Astrocyte (in vitro differentiated cells and primary cell): ENCODE data around the gene DEPDC7.

Experiments
- EZH2 ChIP-seq: IDR thresholded peaks from 2 replicates; pipeline ENCODE4 v1.6.1; 2012; ENCODE audit warnings: mild to moderate bottlenecking, low read length, inconsistent platforms; ENCODE audit not compliant: insufficient read depth
- TF ChIP-seq, protein P1 (sequence below): IDR thresholded peaks from 2 replicates; pipeline ENCODE4 v1.5.1; 2011; ENCODE audit warnings: low read depth, mild to moderate bottlenecking, inconsistent platforms, low read length, moderate library complexity; ENCODE audit not compliant: insufficient read depth

DNA sequence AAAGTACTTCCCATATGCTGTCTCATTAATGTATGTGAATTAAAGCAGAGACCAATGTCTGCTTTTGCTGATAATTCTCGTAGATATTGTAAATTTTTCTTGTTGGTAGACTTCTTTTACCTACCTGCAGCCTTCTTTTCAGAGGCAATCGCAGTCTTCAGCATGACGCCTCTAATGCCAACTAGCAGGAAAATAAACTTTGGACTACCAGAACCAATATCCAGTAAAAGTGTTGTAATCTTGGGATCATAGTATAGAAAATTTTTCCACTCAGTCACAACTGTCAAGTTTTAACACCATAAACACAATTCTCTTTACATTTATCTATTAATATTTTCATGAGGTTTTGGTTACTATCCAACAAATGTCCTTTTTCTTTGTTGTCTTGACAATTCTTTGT lies 2.3 kb downstream of the DEPDC7 start:
- TF ChIP-seq, protein P1, sequence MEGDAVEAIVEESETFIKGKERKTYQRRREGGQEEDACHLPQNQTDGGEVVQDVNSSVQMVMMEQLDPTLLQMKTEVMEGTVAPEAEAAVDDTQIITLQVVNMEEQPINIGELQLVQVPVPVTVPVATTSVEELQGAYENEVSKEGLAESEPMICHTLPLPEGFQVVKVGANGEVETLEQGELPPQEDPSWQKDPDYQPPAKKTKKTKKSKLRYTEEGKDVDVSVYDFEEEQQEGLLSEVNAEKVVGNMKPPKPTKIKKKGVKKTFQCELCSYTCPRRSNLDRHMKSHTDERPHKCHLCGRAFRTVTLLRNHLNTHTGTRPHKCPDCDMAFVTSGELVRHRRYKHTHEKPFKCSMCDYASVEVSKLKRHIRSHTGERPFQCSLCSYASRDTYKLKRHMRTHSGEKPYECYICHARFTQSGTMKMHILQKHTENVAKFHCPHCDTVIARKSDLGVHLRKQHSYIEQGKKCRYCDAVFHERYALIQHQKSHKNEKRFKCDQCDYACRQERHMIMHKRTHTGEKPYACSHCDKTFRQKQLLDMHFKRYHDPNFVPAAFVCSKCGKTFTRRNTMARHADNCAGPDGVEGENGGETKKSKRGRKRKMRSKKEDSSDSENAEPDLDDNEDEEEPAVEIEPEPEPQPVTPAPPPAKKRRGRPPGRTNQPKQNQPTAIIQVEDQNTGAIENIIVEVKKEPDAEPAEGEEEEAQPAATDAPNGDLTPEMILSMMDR, result no peak
- TF ChIP-seq EZH2, result no peak
